Glomerular visceral epithelial cell (primary cell): Measurements from ENCODE around the gene RSAD1.
"Not testable (repeated sequence)": the region's sequence is repeated elsewhere in the genome, so short reads cannot be mapped to it uniquely, and the experiment has no call there.

ENCODE experiments used
- DNase-seq: peaks from one replicate; pipeline ENCODE4 v3.0.0-alpha.2; 2016; ENCODE audit errors: extremely low spot score

RSAD1 gene

DNA sequence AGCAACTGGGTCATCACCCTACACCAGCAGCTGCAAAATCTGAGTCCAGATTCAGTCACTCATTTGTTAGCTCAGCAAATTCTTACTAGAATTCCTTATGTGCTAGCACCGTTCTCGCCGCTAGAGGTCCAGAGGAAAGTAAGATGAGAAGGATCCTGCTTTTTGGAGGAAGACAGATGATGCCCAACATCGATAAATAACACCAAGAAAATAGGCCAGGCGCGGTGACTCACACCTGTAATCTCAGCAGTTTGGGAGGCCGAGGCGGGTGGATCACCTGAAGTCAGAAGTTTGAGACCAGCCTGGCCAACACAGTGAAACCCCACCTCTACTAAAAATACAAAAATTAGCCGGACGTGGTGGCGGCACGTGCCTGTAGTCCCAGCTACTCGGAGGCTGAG, 5.9 kb upstream of the RSAD1 start:
- not testable (repeated sequence) for DNase-seq

DNA sequence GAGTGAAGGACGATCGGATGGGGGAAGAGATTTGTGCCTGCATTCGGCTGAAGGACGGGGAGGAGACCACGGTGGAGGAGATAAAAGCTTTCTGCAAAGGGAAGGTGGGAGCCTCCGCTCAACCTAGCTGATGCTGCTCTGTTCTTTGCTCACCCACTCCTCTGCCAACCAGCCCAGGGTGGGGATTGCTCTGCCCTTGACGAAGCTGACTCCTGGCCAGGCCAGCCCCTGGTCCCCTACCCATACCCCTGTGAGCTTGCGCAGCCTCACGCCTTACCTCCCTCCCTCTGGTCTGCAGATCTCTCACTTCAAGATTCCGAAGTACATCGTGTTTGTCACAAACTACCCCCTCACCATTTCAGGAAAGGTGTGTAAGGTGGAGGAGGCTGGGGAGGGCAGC, 4.8 kb upstream of the RSAD1 start:
- DNase-seq, result no peak

DNA sequence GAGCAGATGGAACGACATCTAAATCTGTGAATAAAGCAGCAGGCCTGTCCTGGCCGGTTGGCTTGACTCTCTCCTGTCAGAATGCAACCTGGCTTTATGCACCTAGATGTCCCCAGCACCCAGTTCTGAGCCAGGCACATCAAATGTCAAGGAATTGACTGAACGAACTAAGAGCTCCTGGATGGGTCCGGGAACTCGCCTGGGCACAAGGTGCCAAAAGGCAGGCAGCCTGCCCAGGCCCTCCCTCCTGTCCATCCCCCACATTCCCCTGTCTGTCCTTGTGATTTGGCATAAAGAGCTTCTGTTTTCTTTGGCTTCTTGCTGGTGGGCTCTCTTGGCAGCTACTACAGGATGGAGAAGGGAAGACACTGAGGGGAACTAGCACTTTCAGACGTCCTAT, 4.1 kb upstream of the RSAD1 start:
- no peak for DNase-seq

DNA sequence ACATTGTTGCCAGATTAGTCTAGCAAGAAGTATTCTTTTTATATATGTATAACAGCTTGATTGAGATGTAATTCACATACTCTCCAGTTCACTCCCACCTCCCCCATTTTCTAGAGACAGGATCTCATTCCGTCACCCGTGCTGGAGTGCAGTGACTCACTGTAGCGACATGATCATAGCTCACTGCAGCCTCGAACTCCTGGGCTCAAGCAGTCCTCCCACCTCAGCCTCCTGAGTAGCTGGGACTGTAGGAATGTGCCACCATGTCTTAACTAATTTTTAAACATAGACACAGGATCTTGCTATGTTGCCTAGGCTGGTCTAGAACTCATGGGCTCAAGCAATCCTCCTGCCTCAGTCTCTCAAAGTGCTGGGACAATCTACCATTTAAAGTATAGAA, 3.3 kb upstream of the RSAD1 start:
- no peak for DNase-seq

DNA sequence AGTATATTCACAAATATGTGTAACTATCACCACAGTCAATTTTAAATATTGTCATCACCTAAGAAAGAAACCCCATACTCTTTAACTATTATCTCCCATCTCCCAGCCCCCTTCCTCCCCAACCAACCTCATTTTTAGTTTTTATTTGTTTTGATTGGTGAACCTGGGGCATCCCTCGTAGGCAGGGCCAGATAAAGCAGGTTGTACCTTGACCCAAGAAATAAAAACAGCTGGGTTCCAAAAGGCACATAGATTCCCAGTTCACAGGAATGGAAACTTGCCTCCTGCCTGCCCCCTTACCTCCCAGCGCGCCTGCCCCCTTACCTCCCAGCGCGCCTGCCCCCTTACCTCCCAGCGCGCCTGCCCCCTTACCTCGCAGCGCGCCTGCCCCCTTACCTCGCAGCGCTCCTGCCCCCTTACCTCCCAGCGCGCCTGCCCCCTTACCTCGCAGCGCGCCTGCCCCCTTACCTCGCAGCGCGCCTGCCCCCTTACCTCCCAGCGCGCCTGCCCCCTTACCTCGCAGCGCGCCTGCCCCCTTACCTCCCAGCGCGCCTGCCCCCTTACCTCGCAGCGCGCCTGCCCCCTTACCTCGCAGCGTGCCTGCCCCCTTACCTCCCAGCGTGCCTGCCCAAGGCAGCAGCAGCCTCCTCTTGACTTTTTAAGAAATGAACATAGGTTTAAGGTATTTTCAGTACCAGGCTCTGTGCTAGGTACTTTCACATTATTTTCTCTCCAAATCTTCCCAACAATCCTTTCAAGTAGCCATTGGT, 2.7 kb upstream of the RSAD1 start:
- not testable (repeated sequence) for DNase-seq

DNA sequence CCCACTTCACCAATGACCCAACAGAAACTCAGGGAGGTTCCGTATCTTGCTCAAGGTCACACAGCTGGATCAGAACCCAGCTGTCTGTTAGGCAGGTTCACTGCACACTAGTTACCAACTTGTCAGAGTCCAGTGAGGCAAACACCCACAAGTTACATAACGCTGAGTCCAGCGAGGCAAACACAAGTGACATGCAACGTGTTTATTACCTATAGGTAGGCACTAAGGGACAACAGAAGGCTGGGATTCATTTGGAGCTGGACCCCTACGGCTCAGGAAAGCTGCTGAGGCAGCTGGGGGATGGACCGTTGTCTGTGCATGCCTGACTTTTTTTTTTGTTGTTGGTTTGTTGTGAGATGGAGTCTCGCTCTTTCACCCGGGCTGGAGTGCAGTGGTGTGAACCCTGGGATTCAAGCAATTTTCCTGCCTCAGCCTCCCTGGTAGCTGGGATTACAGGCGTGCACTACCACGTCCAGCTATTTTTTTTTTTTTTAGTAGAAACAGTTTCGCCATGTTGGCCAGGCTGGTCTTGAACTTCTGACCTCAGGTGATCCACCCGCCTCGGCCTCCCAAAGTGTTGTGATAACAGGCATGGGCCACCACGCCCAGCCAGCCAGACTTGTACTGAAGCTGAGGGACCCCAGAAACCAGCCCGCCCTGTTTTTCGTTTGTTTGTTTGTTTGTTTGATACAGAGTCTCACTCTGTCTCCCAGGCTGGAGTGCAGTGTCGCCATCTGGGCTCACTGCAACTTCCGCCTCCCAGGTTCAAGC, 1.9 kb upstream of the RSAD1 start:
- no peak for DNase-seq

DNA sequence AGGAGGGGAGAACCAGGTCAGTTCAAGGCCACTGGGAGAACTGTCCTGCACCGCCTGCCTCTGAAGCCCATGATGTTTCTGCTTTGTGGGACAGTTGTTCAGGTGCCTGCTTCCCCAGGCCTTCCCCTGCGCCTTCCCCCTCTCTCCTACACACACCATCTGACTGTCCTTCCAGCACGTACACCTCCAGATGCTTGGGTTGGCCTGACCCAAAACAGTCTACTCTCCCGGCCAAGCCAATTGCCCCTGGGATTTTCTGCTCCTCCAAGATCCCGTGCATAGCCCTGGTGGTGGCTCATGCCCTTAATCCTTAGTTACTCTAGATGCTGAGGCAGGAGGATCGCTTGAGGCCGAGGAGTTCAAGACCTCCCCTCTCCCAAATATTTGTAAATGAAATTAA, 684 bp upstream of the RSAD1 start:
- DNase-seq, result no peak

DNA sequence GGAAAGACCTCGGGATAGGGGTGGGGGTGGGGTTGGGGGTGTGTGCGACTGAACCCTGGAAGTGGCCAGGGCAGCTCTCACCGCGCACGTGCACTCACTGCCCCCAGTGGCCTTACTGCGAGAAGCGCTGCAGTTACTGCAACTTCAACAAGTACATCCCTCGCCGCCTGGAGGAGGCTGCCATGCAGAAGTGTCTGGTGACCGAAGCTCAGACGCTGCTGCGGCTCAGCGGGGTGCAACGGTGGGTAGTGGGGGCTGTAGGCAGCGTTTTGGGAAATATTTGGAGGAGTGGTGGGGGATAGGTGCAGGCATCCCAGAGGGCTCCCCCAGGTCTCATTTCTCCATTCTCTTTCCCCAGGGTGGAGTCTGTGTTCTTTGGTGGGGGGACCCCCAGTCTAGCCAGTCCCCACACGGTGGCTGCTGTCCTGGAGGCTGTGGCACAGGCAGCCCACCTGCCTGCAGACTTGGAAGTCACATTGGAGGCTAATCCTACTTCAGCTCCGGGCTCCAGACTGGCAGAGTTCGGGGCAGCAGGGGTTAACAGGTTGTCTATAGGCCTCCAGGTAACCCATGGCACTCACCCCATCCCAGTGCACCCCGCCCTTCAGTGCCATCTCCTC, 972 bp downstream of the RSAD1 start:
- DNase-seq, result peak; percentile 82

DNA sequence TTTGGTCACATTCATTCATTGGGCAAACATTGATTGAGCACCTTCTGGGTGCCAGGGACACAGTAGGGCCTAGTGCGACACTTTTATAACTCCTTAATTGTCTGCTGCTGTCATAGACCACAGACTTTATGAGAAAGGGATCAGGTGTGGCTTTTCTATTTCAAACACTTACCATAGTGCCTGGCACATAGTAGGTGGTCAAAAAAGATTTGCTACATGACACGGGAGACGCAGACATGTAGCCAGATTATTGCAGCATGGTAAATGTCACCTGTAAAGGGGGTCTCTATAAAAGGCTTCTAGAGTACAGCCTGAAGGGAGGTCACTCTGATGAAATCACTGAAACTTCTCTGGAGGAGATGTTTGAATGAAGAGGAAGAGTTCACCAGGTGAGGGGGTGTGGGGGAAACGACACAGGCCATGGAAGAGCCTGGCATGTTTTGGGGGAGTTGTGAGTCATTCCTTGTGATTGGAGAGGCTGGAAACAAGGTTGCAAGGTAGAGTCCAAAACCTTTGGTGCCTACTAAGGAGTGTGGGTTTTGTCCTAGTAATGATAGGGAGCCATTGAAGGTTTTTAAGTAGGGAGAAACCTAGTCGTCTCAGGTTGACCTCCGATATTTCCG, 1.6 kb downstream of the RSAD1 start:
- DNase-seq, result no peak

DNA sequence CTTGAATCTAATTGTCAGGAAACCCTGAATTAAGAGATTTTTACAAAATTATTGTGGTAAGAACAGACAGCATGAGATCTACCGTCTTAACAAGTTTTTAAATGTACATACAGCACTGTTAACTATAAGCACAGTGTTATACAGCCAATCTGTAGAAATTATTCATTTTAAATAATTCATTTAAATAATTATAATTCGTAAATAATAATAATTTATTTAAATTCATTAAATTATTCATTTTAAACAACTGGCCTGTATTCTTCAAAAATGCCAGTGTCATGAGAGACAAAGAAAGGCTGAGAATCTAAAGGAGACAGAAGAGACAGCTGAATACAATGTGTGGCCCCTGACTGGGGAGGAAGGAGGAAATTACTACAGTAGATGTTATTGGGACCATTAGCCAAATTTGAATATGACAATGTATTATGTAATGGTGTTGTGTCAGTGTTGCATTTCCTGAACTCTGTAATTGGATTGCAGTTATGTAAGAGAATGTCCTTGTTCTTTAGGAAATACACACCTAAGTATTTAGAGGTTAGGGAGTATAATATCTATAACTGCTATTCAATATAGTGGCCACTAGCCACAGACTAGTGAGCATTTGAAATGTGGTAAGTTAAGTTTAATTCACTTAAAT, 2.3 kb downstream of the RSAD1 start:
- no peak for DNase-seq

DNA sequence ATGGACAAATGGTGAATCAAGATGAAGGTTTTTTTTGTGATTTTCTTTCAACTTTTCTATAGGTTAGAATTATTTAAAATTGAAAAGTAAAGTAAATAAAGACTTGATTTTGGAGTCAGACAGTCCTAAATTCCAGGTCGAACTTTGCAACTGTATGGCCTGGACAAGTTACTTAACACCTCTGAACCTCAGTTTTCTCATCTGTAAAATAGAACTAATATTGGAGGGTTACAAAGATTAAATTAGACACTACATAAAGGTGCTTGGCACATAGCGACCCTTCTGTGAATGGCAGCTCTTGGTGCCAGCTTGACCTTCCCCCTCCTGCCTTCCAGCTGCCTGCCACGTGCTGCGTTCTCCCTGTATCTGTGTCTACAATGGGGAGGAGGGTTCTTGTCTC, 3.0 kb downstream of the RSAD1 start:
- no peak for DNase-seq

DNA sequence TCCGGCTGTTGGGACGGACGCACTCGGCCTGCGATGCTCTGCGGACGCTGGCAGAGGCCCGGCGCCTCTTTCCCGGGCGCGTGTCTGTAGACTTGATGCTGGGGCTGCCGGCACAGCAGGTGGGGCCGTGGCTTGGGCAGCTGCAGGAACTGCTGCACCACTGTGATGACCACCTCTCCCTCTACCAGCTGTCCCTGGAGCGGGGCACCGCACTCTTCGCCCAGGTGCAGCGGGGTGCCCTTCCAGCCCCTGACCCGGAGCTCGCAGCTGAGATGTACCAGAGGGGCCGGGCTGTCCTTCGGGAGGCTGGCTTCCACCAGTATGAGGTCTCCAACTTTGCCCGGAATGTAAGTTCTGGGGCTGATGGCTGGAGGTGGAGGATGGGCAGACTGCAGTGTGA, 3.5 kb downstream of the RSAD1 start:
- no peak for DNase-seq

DNA sequence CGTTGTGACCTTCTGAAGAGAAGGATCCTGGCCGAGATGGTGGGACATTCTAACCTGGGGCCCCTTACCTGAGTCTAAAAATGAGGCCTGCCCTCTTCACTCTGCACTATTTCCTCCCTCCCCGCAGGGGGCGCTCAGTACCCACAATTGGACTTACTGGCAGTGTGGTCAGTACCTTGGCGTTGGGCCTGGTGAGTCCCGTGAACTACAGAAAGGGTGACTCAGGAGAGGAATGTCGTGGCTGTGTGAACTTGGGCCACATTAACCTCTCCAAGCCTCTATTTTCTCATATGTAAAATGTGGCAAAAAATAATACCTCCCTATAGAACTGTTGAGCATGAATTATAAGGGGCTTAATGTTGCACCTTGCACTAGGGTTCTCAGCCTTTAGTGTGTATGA, 3.9 kb downstream of the RSAD1 start:
- DNase-seq, result peak; percentile 96

DNA sequence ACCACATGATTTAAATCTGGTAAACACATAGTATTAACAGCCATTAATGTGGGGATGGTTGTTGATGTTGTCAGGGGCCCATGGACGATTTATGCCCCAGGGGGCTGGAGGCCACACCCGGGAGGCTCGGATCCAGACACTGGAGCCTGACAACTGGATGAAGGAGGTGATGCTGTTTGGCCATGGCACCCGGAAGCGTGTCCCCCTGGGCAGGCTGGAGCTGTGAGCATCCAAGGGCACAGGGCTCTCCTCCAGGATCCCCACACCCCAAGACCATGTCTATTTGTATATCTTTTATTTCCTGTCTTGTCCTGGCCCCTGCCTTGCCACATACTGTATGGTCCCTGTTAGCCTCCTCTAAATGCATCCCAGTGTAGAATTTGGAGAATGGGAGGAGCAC, 4.6 kb downstream of the RSAD1 start:
- no peak for DNase-seq

DNA sequence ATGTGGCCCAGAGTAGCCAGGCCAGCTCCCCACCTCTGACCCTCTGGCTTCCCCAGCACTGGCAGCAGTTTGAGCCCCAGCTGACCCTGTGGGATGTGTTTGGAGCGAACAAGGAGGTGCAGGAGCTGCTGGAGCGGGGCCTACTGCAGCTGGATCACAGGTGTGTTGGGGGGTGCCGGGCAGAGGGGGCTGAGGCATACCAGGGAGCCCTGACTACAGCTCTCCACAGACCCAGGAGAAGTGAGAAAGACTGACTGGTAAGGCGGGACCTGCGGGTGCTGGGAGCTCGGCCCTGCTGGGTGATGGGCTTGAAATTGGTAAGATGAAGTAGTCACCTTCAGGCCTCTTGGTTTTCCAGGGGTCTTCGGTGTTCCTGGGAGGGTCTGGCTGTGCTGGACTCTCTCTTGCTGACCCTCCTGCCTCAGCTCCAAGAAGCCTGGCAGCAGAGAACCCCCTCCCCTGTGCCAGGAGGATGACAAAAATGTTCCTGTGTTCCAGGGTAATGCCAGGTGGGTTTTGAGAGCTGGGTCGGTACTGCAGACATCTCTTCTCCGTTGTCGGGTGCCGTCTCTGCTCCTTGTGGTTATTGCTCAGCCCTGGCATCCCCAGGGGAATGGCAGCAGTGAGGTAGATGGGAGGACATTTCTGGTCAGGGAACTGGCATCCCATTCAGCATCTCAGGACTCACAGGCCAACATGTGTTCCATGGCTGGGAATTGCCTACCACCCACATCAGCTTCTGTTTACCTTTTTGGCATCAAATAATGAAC, 5.9 kb downstream of the RSAD1 start:
- DNase-seq, result no peak

DNA sequence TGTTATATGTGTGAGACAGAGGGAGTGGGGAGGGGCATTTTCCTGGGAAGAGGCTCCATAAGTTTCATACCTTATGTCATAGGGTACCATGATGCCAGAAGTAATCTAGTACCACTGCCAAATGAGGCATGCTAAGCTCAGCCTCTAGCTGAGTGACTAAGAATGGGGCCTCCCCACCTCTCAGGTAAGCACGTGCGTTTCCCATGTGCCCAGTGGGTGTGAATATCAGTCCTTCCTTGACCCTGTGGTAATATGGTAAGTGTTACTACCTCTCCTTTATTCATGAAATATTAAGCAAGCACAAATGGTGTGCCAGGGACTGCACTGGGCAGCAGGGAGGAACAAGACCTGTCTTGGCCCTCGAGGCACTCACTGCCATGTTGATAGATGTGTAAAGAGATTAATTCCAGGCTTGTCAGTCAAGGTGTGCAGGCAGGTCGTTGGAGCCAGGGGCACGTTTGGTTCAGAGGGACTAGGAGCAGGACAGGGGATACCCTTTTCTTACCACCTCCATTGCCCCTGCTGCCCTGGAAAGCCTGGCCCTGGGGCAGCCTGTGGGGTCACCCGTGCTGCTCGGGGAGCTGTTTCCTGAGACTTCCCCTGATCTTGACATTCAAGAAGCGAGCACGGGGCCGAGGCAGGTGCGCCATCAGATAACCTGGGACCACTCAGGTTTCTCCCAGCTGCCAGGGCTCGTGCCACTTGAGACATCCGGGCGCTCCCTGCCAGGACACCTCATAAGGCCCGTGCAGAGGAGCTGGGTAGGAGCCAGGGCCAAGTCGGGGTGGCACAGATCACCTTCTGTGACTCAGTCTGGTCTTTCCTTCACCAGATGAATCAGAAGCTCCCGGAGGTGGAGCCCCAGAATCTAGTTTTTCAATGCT, 8.8 kb downstream of the RSAD1 start:
- peak; percentile 43 for DNase-seq

DNA sequence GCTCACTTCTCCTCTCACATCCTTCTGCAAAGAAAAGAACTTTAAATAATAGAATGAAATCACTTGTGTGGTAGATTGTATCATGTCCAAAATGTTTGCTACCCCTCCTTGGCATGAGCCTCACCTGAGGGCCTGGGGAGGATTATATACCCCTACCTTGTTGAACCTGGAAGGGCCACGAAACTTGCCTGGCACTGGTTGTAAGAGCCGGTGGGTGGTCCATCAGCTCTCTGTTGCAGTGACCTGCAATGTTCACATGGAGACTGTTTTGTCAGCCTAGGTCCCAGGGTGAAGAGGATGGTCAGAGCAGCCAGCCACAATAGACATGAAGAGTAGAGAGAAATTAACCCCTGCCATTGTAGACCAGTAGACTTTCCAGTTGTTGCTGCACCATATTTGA, 10.2 kb downstream of the RSAD1 start:
- no peak for DNase-seq

DNA sequence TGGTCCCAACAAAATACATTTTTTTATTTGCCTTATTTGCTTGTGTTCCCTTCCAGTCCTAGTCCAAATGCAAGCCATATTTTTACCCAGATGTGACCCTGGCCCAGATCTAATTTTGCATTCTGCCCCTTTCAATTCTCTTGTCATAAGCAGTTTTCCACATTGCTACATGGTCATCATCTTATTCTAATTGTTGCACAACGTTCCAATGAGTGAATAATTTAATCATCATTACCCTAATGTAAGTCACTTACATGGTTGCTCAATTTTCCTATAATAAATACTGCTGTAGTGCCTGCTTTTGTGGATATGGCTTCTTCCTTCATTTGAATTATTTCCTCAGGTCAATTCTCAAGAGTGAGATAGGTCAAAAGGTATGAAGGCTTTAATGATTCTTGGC, 12.8 kb downstream of the RSAD1 start:
- no peak for DNase-seq

DNA sequence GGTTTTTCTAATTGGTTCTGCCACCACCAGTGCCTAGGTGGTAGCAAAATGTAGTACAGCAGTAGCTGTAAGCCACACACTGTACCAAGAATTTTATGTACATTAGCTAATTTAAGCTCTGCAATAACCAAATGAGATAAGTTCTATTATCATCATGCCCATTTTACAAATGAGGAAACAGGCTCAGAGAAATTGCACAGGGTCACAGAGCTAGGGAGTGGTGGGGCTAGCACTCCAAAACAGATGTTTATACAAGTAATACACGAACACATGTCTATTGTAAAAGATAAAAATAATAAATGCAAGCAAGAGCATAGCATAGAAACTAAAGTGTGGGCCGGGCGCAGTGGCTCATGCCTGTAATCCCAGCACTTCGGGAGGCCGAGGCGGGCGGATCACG, 13.6 kb downstream of the RSAD1 start:
- DNase-seq, result no peak

DNA sequence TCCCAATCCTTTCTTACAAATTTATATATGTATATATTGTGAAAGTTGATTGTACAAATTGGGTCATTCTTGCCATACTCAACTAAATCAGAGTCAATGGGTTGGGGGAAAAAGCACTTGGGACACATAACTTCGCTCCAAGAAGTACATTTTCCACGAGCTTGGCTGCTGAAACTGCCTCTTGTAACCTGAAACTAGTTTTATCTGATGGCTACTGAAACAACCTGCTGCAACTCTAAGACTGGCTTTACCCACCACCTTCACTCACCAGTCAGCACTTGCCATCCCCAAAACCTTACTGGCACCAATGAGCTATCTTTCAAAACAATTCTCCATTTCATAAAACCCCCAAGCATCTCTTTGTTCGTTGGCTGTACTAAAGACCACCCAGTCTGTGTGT, 15.1 kb downstream of the RSAD1 start:
- DNase-seq, result no peak
